HG03045 (cell line): ENCODE data around the gene ABCC4.
"Not testable (repeated sequence)": the region's sequence is repeated elsewhere in the genome, so short reads cannot be mapped to it uniquely, and the experiment has no call there.

Source experiments
- ATAC-seq: cut with Tn5 transposase; IDR thresholded peaks from one replicate; pipeline ENCODE4 v1.9.1; 2021; ENCODE audit warnings: mild to moderate bottlenecking, moderate library complexity; ENCODE audit not compliant: unreplicated experiment

Gene ABCC4

GRCh38 chr13:95168191-95168590 lies 133.1 kb downstream of the ABCC4 start:
- no peak for ATAC-seq

- ATAC-seq, result not testable (repeated sequence)
Measured at GRCh38 chr13:95167003-95167402, 134.2 kb downstream of the ABCC4 start.

DNA sequence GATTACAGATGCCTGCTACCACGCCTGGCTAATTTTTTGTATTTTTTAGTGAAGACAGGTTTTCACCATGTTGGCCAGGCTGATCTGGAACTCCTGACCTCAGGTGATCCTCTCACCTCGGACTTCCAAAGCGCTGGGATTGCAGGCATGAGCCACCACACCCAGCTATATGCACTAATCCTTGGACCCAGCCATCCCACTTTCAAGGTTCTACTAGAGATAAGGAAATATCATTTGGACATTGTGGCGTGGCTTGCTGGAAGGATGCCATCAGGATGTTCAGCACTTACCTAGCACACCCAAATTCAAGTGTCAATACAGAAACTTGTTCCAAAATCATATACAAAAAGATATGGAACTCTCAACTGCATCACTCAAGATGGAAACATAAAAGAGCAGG lies 136.4 kb downstream of the ABCC4 start:
- ATAC-seq, result no peak

DNA sequence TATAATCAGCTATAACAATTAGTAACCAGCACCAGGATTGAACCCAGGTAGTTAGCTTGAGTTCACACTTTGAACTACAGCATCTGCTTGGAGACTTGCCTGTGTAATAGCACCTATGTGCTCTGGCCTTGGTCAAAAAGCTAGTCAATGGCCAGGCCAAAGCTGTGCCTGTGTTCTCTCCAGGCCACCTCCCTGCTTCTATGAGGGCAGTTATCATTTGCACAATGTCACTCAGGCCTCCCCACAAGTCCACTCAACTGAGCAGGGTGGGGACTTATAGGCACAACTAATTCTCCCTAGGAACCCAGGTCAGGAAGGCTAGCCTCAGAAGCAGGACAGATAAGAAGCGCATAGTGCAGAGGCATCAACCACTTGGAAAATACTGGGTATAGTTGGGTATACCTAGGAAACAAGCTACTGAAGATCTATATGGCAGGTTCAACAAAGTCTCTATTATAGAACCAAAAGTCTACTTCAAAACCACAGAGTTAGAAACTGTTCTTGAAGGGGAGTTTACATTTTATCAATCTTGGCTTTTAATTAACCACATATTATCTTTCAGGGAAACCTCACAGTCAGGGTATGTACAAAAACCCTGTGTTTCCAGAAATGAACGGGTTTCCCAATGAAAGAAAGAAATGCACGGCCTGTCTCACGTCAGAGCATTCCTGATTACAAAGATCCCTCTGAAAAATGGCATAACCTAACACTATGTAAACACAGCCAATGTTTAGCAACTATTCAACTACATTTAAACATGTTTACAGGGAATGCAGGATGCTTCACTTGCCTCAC lies 140.9 kb downstream of the ABCC4 start:
- ATAC-seq, result no peak

- no peak for ATAC-seq
Measured at GRCh38 chr13:95159458-95159857, 141.8 kb downstream of the ABCC4 start.

GRCh38 chr13:95156208-95156607 lies 145.0 kb downstream of the ABCC4 start:
- no peak for ATAC-seq

DNA sequence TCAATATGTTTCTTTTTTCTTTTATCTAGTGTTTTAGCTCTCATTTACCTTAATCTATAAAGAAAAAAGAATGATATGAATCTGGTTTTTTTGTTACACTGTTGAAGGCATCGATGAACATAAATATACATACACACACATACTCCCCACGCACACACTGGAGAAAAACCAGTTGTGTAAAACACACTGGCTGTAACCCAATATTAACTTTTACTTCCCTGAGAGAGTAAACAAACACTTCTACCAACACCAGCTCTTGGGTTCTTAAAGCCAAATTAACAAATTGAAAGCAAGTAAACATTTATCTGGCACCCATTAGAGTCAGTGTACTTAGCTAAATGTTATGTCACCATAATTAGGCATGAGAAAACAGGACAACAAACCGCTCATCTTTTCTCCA lies 145.7 kb downstream of the ABCC4 start:
- ATAC-seq, result no peak

- no peak for ATAC-seq
Measured at GRCh38 chr13:95155093-95155492, 146.2 kb downstream of the ABCC4 start.

DNA sequence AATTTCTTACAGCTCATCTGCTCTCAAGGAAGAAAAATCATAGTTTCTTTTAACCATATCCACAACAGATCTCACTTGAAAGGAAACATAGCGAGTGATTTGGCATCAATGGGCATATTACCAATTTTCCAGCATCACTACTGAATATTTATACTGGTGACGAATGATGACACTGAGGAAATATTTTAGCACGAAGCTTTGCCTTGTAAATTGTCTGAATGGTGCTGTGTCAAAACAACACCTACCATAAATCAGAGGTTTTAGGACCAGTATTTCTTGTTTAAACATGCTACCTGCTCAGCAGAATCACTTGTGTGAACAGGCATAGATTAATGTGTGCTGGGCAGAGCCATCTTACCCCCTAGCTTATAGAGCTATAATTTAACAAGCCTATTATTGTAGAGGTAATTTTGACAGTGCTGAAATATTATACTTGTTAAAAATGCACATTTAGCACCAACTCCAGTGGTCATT lies 146.8 kb downstream of the ABCC4 start:
- no peak for ATAC-seq

- ATAC-seq, result no peak
Measured at GRCh38 chr13:95153647-95154412, 147.4 kb downstream of the ABCC4 start.

GRCh38 chr13:95151942-95152587 lies 149.2 kb downstream of the ABCC4 start:
- no peak for ATAC-seq

DNA sequence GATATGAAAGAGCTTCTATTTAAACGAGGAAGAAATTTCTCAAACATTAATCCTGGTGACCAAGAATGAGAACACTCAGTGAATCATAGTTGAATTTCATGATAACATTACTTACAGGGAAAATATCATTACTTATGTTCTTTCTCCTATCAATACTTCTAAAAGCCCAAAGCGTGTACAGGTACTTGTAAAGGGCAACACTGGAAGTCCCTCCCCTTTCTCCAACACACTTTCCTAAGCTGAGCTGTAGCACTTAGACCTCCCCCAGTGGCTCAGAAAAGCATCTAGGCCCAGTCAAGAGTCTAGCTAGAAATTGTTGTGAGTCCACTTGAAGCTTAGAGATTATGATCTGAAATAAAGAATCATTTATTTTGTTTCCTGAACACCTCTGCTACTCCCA lies 150.7 kb downstream of the ABCC4 start:
- ATAC-seq, result no peak

GRCh38 chr13:95146486-95146885 lies 154.8 kb downstream of the ABCC4 start:
- no peak for ATAC-seq

DNA sequence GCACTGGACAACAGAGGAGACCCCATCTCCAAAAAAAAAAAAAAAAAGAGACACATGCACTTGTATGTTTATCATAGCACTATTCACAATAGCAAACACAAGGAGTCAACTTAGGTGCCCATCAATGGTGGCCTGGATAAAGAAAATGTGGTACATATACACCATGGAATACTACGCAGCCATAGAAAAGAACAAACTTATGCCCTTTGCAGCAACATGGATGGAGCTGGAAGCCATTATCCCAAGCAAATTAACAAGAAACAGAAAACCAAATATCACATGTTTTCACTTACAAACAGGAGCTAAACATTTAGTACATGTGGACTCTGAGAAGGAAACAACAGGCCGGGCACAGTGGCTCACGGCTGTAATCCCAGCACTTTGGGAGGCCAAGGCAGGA lies 155.7 kb downstream of the ABCC4 start:
- ATAC-seq, result no peak

- no peak for ATAC-seq
Measured at GRCh38 chr13:95140502-95140901, 160.7 kb downstream of the ABCC4 start.

- ATAC-seq, result no peak
Measured at GRCh38 chr13:95138876-95139585, 162.2 kb downstream of the ABCC4 start.

DNA sequence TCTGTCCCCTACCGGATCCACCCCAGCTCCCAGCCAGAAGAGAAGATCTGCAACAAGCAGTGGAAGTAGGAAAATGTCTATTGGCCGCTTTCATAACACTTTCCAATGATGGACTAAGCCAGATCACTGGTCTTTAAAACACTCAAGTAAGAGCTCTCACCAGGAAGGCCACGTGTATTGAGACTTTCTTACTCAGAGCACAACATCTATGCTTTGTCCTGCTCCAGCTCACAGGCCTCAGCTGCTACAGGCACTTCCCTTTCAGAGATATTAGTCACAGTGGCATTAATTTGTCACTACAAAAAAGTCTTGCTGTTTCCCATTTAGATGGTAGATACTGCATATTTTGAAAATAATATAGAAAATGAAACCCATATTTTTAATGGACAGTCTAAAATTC lies 164.2 kb downstream of the ABCC4 start:
- ATAC-seq, result peak; percentile 84

GRCh38 chr13:95136638-95137037 lies 164.6 kb downstream of the ABCC4 start:
- no peak for ATAC-seq

- no peak for ATAC-seq
Measured at GRCh38 chr13:95133498-95133897, 167.8 kb downstream of the ABCC4 start.

GRCh38 chr13:95129004-95129403 lies 172.2 kb downstream of the ABCC4 start:
- ATAC-seq, result no peak

DNA sequence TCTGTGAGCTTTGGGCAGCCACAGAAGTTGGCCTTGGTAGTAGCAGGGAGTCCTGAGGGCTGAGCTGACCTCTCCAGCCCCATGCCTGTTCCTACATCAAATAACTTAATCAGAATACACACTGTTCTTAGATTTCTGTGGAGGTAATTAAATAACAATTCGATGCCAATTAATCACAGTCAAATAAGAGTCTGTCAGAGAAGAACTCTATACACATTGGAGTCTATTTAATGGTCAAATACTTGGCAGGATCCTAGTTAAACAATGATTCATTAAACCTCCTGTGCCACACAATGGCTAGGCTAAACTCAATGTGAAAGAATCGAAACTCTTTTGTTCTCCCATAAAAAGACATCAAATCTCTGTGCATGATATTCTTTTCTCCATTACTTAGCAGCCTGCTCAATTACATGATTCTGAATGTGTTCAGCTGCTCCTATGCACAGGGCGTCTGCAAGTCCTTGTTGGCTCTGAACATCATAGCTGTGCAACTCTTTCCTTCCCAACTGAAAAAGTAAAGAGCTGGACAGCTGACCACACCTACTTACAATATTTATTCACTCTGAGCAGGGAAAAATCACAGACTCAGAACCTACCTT lies 173.1 kb downstream of the ABCC4 start:
- ATAC-seq, result no peak
